HG03571 (cell line): ENCODE results near the gene SIK2.
A peak's percentile ranks its signal among the peaks of the same experiment; 100 is the strongest.
"Not testable (repeated sequence)": the region's sequence is repeated elsewhere in the genome, so short reads cannot be mapped to it uniquely, and the experiment has no call there.

Experiments used
- ATAC-seq: cut with Tn5 transposase; IDR thresholded peaks from one replicate; pipeline ENCODE4 v1.9.1; 2021; ENCODE audit not compliant: unreplicated experiment

SIK2 gene

DNA sequence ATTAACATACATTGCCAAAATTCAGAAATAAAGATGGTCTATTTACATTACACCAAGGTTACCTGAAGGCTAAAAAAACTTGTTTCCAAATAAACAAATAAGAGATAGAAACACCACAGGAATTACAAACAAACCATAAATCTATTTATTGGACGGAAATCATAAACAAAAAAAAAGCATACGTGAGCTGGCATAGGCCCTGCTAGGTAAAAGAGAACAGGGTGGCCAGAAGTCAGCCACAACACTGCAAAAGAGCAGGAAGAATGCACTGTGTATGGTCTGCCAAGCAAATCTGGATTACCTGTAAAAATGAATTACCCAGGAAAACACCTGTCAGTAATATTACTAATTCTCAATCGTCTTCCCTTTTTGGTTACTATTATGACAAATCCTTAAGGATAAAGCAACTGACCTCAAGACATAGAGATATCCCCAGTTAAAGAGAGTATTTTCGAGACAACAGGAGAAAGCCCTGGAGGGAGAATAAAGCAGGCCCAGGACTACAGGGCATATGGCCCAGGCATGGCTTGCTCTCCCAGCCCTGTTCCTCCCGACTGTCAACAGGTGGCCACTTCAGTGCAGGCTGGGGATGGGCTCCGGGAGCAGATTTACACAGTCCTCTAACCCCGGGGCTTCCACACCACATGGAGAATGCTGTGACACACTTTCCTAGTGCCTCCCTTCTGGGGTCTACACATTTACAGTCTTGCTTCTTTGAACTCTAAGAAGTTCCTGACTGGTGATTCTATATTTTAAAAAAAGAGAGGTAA is 146.0 kb downstream of the SIK2 start:
- ATAC-seq = no peak

DNA sequence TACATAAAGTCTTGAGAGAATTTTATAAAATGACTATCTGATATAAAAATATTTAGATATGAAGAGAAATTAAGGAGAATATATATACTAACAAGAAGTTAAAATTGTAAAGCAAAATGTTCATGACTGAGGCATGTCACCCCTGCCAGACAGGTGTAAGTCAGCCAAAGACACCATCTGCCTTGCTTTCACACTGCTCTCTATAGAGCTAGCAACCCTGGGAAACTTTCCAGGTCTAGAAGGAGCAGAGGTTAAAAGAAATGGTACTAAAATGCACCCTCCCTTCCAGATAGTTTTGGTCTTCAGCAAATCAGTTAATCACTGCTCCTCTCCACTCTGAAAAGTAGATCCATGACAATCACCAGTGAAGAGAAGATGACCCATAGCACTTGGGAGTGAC is 147.4 kb downstream of the SIK2 start:
- no peak for ATAC-seq

DNA sequence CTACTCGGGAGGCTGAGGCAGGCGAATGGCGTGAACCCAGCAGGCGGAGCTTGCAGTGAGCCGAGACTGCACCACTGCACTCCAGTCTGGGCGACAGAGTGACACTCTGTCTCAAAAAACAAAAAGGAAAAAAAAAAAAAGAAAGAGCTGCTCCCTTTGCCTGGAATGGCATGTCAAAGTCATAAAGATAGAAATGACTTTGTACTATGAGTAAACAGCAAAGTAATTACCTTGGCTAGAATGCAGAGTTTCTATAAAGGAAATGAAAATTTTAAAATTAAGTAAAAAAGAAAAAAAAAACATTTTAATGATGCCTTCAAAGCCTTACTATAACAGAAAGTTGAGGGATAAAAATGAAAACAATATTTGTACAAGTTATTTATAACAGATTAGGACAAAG is 153.8 kb downstream of the SIK2 start:
- no peak for ATAC-seq

DNA sequence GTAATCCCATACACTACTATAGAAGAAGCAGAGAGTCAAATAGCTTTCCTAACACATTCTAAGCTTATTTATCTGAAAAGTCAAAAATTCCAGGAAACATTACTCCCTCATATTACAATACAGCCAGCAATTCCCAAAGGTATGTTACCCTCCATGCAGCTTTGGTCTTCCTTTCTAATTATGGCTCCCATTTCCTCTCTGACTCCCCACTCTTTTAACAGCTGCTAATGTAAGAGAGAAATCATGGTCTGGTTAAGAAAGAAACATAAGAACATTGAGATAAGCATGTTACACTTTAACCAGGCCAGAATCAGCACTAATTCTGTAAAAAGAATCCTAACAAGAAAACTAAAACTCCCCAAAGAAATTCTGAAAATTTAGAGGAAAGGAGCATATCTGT is 157.1 kb downstream of the SIK2 start:
- ATAC-seq = no peak

DNA sequence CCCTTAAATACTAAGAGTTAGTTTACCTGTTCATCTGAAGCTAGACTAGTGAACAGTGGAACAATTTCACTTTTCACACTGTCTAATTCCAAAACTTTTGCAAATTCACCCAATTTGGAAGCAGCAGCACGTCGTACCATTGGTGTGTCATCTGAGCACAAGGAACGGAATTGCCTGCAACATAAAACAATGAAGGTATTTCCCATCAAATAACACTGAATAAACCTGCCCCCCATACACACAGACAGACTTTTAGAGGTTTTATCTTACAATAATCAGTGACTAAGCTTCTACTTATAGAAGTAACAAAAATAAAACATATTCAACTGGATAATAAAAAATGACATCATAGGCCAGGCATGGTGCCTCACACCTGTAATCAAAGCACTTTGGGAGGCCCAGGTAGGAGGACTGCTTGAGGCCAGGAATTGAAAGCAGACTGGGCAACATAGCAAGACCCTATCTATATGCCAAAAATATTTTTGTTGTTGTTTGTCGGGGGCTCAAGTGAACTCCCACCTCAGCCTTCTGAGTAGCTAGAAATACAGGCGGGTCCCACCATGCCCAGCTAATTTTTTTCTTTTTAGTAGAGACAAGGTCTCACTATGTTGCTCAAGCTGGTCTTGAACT is 157.6 kb downstream of the SIK2 start:
- ATAC-seq = no peak

DNA sequence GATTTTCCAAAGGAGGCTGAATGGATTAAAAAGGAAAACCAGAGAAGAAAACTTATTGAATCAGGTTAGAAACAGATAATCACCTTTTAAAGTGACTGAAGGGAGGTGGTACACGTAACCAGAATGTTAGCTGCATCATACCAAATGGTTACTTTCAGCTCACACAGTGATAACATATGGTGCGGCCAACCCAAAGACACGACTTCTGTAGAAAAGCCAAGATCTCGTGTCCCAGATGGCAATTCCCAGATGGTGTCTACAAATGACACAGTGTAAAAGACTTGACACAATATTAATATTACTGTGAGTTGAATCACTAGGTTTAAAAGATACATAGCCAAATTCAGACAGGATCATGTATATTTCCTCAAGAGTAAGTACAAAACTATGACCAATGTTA is 158.8 kb downstream of the SIK2 start:
- ATAC-seq = no peak

DNA sequence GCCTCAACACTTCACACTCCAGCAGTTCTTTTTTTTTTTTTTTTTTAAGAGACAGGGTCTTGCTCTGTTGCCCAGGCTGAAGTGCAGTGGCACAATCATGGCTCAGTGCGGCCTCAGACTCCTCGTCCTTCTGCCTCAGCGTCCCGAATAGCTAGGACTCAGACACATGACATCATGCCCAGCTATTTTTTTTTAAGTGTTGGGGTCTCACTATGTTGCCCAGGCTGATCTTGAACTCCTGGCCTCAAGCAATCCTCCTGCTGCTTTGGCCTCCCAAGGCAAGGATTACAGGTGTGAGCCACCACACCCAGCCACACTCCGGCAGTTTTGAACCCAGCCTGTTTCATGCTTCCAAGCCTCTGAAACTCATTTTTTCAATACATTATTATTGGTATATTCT is 160.3 kb downstream of the SIK2 start:
- ATAC-seq = no peak

DNA sequence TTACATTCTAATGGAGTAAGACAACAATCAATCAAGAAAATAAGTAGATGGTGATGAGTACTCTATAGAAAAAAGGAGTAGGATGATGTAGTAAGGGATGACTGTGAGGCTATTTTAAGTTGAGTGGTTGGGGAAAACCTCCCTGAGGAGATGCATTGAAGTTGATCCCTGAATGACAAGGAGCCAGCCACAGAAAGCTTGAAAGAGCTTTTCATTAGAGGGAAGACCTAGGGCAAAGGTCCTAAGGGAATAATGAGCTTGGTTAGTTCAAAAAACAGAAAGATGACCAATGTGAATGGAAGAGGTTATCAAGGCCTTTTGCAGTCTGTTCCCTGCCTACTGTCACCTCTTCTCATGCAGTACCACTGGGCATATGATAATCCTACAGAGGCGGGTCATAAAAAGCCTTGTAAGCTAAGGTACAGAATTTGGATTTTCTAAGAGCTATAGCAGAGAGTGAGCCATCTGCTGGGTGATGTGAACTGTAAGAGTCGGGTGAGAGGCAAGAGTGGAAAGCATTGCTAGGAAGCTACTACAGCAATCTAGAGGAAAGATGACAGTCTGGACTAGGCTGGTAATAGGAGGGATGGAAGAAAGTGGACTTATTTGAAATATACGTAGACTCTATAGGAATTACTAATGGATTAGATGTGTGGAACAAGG is 160.9 kb downstream of the SIK2 start:
- no peak for ATAC-seq

DNA sequence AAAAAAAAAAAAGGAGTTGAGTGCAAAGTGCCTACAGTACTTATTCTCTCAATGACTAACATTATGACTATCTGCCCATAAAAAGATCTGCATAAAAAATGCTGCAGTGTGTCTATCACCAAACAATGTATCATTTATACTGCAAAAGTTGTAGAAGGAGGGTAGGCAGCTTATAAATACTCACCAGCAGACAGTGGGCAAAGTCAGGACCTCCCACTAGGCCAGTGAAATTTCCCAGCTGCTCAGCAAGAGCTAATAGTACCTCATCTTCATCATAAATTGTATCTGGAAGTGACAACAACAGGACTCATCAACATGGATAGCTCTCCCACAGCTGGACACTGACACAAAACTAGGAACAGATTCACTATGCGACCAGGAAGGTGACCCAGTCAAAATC is 162.4 kb downstream of the SIK2 start:
- ATAC-seq = no peak

DNA sequence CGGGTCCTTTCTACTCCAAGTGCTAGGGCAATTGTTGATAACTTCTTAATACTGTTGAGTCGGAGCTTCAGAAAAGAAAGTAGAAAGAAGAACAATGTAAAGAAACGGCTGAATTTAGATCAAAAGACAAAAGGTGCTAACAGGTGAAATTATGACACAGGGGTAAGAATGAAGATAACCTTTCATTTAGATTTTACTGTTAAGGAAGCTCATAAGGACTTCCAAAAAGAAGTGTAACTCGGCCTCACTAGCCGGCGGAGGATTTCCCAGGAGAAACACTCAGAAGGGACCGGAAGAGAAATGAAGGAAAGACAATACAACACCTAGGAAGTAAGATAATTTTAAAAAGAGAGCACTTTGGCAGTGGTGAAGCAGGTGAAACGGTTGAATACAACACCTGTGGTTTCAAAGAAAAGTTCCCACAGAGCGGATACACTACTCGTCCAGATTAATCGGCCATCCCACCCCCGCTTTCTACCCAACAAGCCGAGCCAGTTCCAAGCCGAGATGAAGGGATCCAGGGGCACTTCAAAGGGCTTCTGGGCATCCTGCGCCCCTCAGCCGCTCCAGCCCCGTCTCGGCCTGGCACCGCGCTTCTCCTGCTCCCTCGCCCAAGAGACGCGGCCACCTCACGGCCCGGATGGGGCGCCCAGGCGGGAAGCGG is 163.2 kb downstream of the SIK2 start:
- ATAC-seq = peak; percentile 33

DNA sequence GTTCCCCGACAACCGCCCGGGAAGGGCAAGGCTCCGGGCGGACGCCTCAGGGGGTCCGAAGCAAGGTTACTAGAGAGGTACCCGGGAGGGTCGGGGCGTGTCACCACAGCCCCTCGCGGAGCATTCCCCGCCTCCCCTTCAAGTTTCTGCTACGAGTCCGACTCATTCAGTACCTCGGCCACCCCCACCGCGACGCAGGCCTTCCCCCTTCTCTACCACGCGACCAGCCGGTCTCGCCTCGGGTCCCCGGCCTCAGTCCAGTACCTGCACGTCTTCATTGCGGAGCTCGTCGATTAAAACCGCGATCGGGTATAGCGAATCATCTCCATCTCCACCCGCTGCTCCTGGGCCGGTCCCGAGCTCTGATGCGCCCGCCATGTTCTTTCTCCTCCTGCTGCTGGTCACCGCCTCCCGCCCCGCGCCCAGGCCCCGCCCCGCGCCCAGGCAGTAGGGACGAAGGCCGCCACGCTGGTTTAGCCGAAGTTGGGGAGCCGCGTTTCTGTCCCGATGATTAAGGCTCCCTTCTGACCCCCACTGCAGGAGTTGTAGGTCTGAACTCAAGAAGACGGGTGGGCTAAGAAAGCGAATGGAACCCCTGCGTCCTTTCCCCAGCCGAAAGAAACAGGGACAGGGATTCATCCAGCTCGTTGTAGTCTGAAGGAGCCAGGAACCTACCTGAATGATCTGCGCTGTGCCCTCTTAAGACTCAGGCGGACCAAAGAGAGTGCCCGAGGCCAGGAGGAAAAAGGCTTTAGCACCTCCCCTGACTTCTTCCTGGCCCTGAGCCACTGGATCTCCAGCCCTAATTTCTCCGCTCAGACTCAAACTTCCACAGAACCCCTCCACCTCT is 164.0 kb downstream of the SIK2 start, which contains the start of gene PPP2R1B:
Gene PPP2R1B, minus strand, starts transcription at position 406 of the 850 bp plus-strand sequence. Its CDS starts 28 bp downstream, at position 378.
- peak; percentile 92 for ATAC-seq

DNA sequence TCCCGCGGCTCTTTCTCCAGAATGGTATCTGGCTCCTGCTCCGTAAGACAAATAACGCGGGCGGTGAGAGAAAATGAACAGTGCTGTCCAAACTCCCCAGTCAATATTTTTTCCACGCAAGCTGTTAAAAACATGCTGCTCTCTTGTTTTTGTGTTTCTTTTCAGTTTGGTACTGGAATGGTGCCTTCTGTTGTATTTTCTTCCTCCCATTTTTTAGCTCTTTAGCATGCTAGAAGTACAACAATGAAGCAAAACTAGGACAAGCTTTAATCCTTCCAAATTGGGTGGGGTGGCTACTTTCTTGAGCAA is 164.5 kb downstream of the SIK2 start:
- no peak for ATAC-seq

DNA sequence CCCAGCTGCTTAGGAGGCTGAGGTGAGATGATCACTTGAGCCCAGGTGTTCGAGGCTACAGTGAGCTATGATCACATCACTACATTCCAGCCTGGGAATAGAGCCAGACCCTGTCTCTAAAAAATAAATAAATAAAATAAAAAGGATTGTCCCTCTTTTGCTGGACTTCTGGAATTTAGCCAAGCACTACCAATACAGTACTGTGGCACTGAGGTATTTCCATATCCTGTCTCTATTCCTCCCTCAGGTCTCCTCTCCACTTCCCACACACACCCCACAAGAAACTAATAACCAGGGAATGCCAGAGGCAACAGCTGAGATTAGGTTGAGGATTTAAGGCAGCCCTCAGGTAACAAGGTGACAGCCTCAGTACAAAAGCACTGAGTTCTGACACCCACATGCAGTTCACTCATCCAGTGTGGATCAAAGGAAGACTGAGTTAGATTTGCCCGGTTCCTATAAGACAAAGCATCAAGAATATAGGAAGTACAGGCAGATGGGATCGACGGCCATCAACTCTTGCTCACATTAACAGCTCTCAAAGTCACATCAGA is 168.4 kb downstream of the SIK2 start:
- no peak for ATAC-seq

DNA sequence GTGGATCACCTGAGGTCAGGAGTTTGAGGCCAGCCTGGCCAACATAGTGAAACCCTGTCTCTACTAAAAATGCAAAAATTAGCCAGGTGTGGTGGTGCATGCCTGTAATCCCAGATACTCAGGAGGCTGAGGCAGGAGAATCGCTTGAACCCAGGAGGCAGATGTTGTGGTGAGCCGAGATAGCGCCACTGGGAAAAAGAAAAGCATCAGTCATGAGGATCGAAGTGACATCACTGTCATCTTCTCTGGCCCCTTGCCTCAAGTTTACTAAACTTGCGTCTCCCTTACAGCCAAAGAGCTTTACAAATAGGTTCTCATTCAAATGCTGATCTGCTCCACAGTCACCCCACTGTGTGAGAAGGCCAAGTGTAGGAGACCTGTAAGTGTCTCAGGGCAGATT is 169.0 kb downstream of the SIK2 start:
- not testable (repeated sequence) for ATAC-seq

DNA sequence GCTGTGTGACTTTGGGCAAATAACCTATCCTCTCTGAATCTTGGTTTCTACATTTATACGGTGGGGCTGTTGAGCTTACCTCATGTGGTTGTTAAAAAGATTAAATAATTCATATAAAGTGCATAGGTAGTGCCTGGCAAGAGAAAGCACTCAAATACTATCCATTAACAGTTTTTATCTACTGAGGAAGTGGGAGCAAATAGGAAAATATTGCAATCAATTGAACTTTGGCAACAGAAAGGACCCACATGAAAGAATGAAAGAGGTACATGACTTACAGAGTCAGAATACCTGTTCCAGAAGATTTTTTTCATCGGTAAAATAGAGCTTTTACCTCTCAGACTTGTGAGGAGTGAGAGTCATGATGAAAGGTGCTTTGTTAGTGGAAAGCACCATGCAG is 170.3 kb downstream of the SIK2 start:
- ATAC-seq = no peak

DNA sequence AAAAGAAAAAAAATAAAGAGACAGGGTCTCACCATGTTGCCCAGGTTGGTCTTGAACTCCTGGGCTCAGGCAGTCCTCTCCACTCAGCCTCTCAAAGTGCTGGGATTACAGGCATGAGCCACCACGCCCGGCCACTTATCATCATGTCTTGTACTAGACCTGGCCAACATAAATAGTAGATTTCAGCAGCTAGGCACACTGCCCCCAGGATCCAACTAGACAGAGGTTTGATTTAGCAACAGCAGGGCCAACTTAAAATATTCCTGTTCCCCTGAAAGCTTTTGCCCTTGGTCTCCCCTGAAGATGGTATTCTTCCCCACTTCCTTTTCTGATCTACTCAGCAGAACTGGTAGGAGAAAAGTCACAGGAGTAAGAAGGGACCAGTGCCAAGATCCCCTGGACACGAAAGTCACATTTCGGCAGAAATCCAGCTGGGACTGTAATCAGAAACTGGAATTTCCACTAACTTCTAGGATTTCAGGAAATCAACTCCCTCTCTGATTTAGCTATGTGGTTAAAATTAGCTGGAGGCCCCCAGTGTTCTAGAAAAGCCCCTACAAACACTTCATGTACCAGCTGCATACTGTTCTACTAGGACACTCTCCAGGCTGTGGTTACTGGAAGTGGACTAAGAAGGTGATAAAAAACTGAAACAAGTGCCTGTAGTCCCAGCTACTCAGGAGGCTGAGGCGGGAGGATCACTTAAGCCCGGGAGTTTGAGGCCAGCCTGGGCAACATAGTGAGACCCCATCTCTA is 172.9 kb downstream of the SIK2 start:
- no peak for ATAC-seq

DNA sequence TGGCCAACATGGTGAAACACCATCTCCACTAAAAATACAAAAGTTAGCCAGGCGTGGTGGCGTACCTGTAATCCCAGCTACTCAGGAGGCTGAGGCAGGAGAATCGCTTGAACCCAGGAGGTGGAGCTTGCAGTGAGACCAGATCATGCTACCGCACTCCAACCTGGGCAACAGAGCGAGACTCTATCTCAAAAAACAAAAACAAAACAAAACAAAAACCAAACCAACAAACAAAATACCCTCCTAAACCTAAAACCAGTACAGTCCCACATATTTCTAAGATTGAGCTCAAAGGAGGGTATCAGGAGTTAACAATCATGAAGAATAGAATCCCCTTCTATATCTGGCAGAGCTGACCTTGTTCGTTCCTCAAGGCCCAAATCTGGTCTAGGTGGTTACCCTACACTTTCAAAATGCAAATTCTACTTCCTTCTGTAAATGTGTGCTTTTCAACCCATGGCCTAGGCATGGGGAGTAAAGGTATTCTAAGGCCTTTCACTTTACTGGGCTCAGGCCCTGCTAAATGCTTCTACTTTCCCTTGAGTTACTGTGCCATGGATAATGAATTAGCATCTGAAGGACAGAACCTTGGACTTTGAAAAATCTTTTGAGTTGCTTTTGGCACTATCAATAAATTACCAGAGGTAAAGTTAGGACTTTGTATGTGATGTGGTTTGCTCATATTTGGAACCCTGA is 174.3 kb downstream of the SIK2 start:
- ATAC-seq = peak; percentile 98

DNA sequence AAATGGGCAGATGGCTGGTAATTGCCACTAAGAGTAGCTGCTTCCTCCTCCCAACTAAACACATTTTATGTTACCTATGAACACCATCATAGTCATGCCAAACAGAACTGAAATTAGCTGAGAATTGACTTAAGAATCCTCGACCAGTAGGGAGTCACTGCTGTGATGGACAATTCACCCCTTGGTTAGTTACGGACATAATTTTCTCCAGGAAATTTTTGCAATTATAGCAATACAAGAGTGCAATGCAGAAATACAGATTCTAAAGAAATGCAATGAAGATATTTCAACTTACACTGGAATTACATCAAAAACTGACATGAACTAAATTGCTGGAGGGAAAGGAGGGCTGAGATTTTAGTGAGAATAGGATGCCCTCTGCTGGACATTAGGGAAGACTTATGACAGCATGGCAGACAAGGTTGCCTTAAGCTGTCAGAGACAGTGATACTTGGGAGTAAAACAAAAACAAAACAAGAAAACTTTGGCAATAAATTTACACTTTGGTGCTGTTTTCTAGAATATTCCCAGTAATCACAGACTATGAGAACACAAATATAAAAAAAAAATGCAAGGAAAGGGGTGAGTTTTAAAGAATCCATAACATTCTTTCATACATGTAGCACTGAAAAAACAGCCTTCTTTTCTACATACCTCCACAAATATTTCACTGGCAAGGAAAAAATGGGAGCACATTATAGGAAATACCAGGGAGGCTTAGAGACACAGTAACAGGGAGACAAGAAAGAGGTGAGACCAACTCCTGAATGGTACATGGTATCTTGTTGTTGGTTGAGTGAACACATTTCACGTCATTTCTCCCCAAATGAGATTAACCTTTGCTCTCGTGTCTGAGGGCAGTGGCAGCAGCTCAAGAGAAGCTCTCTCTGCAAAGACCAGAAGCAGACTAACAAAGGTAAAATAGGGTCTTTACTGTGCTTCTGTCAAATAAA is 175.1 kb downstream of the SIK2 start:
- peak; percentile 48 for ATAC-seq
